ENCODE data around the gene INPP5A.

DNA sequence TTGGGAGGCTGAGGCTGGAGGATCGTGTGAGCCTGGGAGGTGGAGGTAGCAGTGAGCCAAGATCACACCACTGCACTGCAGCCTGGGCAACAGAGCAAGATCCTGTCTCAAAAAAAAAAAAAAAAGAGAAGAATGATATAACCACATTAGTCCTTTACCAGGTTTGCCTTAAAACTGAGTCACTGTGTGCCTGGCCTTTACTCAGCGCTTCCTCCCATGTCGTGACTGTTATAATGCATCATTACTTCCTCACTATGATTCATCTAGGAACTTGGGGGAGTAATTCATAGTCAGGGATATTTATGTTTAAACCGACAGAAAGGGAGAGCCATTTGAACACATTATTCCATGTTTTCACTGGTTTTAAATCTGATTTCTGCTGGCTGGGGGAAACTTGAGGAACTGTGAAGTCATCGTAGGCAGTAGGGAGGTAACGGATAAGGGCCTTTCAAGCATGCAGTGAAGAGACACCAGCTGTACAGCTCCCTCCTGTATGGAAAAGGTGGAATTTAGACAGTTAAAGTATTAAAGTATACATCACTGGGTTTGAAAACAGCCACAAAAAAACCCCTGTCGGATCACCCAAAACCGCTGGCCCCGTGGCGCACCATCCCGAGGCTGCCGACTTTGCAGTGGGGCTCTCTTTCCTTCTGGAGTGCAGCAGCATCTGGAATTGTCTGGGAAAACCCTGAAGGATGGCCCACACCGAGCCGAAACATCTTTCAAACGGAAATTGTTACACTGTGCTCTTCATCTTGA is 128.5 kb downstream of the INPP5A start:
- TF ChIP-seq, protein P1, sequence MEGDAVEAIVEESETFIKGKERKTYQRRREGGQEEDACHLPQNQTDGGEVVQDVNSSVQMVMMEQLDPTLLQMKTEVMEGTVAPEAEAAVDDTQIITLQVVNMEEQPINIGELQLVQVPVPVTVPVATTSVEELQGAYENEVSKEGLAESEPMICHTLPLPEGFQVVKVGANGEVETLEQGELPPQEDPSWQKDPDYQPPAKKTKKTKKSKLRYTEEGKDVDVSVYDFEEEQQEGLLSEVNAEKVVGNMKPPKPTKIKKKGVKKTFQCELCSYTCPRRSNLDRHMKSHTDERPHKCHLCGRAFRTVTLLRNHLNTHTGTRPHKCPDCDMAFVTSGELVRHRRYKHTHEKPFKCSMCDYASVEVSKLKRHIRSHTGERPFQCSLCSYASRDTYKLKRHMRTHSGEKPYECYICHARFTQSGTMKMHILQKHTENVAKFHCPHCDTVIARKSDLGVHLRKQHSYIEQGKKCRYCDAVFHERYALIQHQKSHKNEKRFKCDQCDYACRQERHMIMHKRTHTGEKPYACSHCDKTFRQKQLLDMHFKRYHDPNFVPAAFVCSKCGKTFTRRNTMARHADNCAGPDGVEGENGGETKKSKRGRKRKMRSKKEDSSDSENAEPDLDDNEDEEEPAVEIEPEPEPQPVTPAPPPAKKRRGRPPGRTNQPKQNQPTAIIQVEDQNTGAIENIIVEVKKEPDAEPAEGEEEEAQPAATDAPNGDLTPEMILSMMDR (IDR thresholded peaks at IDR 0.05 in 8 of 11, conservative IDR thresholded peaks at IDR 0.05 in 3 of 11): no peak
- TF ChIP-seq POLR2AphosphoS5 (IDR thresholded peaks at IDR 0.05) (no peak), POLR2A (IDR thresholded peaks at IDR 0.05) (no peak)
